ENCODE measurements around the gene C5orf15. TPM values are rescaled to one million over a fixed set of nuclear protein-coding genes. Genes with fewer than 3 reads are reported as not detected.

The C5orf15 gene
- total RNA-seq, 1 donor from 2014 or later, result 73.2 TPM

- TF ChIP-seq, protein P1, sequence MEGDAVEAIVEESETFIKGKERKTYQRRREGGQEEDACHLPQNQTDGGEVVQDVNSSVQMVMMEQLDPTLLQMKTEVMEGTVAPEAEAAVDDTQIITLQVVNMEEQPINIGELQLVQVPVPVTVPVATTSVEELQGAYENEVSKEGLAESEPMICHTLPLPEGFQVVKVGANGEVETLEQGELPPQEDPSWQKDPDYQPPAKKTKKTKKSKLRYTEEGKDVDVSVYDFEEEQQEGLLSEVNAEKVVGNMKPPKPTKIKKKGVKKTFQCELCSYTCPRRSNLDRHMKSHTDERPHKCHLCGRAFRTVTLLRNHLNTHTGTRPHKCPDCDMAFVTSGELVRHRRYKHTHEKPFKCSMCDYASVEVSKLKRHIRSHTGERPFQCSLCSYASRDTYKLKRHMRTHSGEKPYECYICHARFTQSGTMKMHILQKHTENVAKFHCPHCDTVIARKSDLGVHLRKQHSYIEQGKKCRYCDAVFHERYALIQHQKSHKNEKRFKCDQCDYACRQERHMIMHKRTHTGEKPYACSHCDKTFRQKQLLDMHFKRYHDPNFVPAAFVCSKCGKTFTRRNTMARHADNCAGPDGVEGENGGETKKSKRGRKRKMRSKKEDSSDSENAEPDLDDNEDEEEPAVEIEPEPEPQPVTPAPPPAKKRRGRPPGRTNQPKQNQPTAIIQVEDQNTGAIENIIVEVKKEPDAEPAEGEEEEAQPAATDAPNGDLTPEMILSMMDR (conservative IDR thresholded peaks at IDR 0.05; ENCODE audit: low read depth, low read length), result no peak
- H3K4me3 ChIP-seq (ENCODE audit: low read depth, low read length), result no peak overlapping the region
- DNase-seq (ENCODE audit: low read depth), result no peak
Observed at GRCh38 chr5:133974142-133974541, 5.7 kb upstream of the C5orf15 start.

- H3K4me3 ChIP-seq (ENCODE audit: low read depth, low read length), result no peak overlapping the region
- TF ChIP-seq, protein P1 (conservative IDR thresholded peaks at IDR 0.05; ENCODE audit: low read depth, low read length), result no peak
- DNase-seq (ENCODE audit: low read depth), result no peak
Observed at GRCh38 chr5:133970325-133970909, 2.0 kb upstream of the C5orf15 start.

GRCh38 chr5:133969654-133970324 lies 1.4 kb upstream of the C5orf15 start:
- TF ChIP-seq, protein P1 (conservative IDR thresholded peaks at IDR 0.05; ENCODE audit: low read depth, low read length), result no peak
- H3K4me3 ChIP-seq (ENCODE audit: low read depth, low read length), result peak overlapping the region; percentile 98
- DNase-seq (ENCODE audit: low read depth), result peak; percentile 93

DNA sequence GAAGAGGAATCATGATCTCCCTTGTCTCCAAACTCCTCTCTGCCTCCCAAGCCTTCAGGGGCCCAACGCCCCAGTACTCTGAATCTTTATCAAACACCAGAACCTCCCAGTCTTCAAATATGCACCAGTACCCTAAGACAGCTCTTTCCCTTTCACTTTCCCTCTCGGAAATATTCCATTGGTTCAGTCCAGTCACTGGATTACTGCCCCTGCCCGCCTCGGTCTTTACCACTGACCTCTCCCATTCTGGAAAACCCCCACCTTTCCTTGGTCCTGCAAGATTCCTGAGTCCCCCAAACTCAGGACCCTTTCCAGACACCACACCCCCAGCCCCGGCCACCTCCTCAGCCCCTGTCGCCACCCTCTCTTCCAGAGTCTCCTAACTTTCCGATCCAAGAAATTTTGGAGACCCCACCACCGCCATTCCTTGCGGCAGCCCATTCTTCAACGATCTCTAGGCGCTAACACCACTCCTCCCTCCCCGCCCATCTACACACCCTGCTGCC lies 674 bp downstream of the C5orf15 start:
- no peak for DNase-seq (ENCODE audit: low read depth)
- TF ChIP-seq, protein P1 (conservative IDR thresholded peaks at IDR 0.05; ENCODE audit: low read depth, low read length), result no peak
- H3K4me3 ChIP-seq (ENCODE audit: low read depth, low read length), result peak overlapping the region; percentile 98

- TF ChIP-seq, protein P1 (conservative IDR thresholded peaks at IDR 0.05; ENCODE audit: low read depth, low read length), result no peak
- DNase-seq (ENCODE audit: low read depth), result no peak
- peak overlapping the region; percentile 98 for H3K4me3 ChIP-seq (ENCODE audit: low read depth, low read length)
Observed at GRCh38 chr5:133967124-133967523, 1.3 kb downstream of the C5orf15 start.

DNA sequence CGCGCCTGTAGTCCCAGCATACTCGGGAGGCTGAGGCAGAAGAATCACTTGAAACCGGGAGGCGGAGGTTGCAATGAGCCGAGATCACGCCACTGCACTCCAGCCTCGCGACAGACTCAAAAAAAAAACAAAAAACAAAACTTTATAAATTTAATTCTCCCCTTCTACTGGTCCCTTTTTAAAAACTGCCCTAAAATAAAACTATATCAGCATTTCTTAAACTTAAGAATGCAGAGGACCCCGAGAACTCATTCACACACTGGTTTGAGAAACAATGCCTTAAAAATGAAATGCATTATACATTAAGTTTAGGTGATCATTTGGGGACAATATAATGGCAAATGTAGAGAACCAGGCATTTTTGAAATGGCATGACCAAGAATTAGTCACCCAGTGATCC lies 2.3 kb downstream of the C5orf15 start:
- DNase-seq (ENCODE audit: low read depth), result no peak
- TF ChIP-seq, protein P1 (conservative IDR thresholded peaks at IDR 0.05; ENCODE audit: low read depth, low read length), result no peak
- no peak overlapping the region for H3K4me3 ChIP-seq (ENCODE audit: low read depth, low read length)
